ENCODE data around the gene TMEM131. TPM values are rescaled to one million over a fixed set of nuclear protein-coding genes. Genes with fewer than 3 reads are reported as not detected.

TMEM131 gene
- total RNA-seq, 1 donor from 2014 or later = 28.9 TPM

DNA sequence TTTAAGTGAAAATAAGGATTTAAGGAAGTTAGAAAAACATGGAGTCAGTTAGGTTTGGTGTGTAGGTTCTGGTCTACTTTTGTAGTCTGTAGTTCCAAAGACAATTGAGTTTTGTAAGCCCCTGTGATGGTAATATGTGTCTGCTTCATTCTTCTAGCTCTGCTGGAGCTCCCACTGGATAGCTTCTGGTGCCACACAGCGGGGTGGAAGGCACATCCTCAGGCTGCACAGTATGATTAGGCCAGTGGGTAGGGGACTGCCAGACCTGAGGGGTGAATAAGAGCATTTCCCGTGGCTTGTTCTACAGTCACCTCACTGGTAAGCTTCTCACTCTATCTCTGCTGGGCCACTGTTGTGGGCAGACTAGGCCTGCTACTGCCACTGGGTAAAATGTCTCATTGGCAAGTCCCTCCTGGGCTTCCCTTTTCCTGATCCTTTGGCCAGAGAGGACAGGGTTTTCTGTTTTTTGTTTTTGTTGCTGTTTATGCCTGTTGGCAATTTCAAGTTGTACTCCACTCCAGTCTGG, 44.5 kb downstream of the TMEM131 start:
- Histone ChIP-seq H3K4me1 (peaks cover 51% of the 10 kb centered on the region), H3K27ac (replicated peaks) (no peak overlapping the region), H3K9me3 (replicated peaks) (no peaks in the 10 kb centered on the region), H3K27me3 (ENCODE audit: low read depth) (no peaks in the 10 kb centered on the region), H3K4me3 (no peak overlapping the region), H3K36me3 (no peaks in the 10 kb centered on the region)
- intact Hi-C loops (cut with micrococcal nuclease) = no loop called here
- no peak for DNase-seq
- no peak for TF ChIP-seq CTCF (IDR thresholded peaks at IDR 0.05; ENCODE audit: borderline replicate concordance)

GRCh38 chr2:97950329-97951154, 45.2 kb downstream of the TMEM131 start:
- no peaks in the 10 kb centered on the region for H3K9me3 ChIP-seq (replicated peaks)
- DNase-seq = no peak
- TF ChIP-seq CTCF (IDR thresholded peaks at IDR 0.05; ENCODE audit: borderline replicate concordance) = no peak
- no peak overlapping the region for H3K4me3 ChIP-seq
- H3K27ac ChIP-seq (replicated peaks) = no peak overlapping the region
- no peaks in the 10 kb centered on the region for H3K27me3 ChIP-seq (ENCODE audit: low read depth)
- intact Hi-C loops (cut with micrococcal nuclease) = no loop called here
- peaks cover 49% of the 10 kb centered on the region for H3K4me1 ChIP-seq
- H3K36me3 ChIP-seq = no peaks in the 10 kb centered on the region

- H3K27me3 ChIP-seq (ENCODE audit: low read depth) = no peaks in the 10 kb centered on the region
- no peak overlapping the region for H3K4me3 ChIP-seq
- peaks cover 46% of the 10 kb centered on the region for H3K4me1 ChIP-seq
- H3K9me3 ChIP-seq (replicated peaks) = no peaks in the 10 kb centered on the region
- intact Hi-C loops (cut with micrococcal nuclease) = no loop called here
- no peak overlapping the region for H3K27ac ChIP-seq (replicated peaks)
- H3K36me3 ChIP-seq = no peaks in the 10 kb centered on the region
- no peak for TF ChIP-seq CTCF (IDR thresholded peaks at IDR 0.05; ENCODE audit: borderline replicate concordance)
- no peak for DNase-seq
Measured at GRCh38 chr2:97948926-97949325, 46.8 kb downstream of the TMEM131 start.

DNA sequence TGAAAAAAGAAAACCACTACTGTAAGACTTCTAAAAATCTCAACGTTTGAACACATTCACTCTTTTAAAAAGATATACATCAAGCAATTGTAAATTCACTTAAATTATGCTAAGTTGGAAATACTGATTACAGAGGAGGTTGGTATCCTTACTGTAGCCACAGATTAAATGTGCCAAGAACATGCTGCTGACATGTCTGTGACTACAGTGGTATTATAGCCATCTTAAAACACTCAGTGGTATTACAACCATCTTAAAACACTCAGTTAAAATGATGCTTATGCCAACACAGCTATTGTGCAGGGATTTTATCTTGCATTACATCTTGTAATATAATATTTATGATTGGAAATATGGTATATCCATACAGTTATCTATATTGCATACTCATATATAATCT, 50.0 kb downstream of the TMEM131 start:
- no peaks in the 10 kb centered on the region for H3K36me3 ChIP-seq
- peaks cover 13% of the 10 kb centered on the region for H3K9me3 ChIP-seq (replicated peaks)
- no peak overlapping the region for H3K4me3 ChIP-seq
- no peaks in the 10 kb centered on the region for H3K27me3 ChIP-seq (ENCODE audit: low read depth)
- no peak overlapping the region for H3K27ac ChIP-seq (replicated peaks)
- intact Hi-C loops (cut with micrococcal nuclease) = no loop called here
- no peak for TF ChIP-seq CTCF (IDR thresholded peaks at IDR 0.05; ENCODE audit: borderline replicate concordance)
- no peak for DNase-seq
- peaks cover 23% of the 10 kb centered on the region for H3K4me1 ChIP-seq

- Histone ChIP-seq H3K4me3 (no peak overlapping the region), H3K27ac (replicated peaks) (no peak overlapping the region), H3K36me3 (no peaks in the 10 kb centered on the region), H3K4me1 (peaks cover 50% of the 10 kb centered on the region), H3K9me3 (replicated peaks) (peaks cover 12% of the 10 kb centered on the region), H3K27me3 (ENCODE audit: low read depth) (no peaks in the 10 kb centered on the region)
- intact Hi-C loops (cut with micrococcal nuclease) = no loop called here
- TF ChIP-seq CTCF (IDR thresholded peaks at IDR 0.05; ENCODE audit: borderline replicate concordance) = no peak
- DNase-seq = no peak
Measured at GRCh38 chr2:97936881-97937280, 58.9 kb downstream of the TMEM131 start.

Data from left ventricle myocardium inferior (tissue), 1 donor.